WERI-Rb-1 (cell line): ENCODE data around the gene MOB2.

Experiments used
- DNase-seq: peaks from one replicate; pipeline ENCODE4 v3.0.0-alpha.2; 2020
- H3K27ac ChIP-seq: fragments of 250-450 bp; sonication (Bioruptor Pico); 2 replicates; pipeline ENCODE4 v1.5.1; 2020; ENCODE audit warnings: mild to moderate bottlenecking, moderate library complexity
- H3K27me3 ChIP-seq: fragments of 250-450 bp; sonication (Bioruptor Pico); 2 replicates; pipeline ENCODE4 v1.5.1; 2021; ENCODE audit warnings: mild to moderate bottlenecking, low read depth, moderate library complexity; ENCODE audit not compliant: insufficient read depth, severe bottlenecking
- H3K36me3 ChIP-seq: fragments of 250-450 bp; sonication (Bioruptor Pico); 2 replicates; pipeline ENCODE4 v1.5.1; 2020; ENCODE audit warnings: mild to moderate bottlenecking, moderate library complexity
- H3K4me3 ChIP-seq: 2 replicates; pipeline ENCODE4 v1.5.1; 2011; ENCODE audit warnings: low read depth, mild to moderate bottlenecking, control low read depth, low read length
- H3K9me3 ChIP-seq: fragments of 250-450 bp; sonication (Bioruptor Pico); 2 replicates; pipeline ENCODE4 v1.5.1; 2021; ENCODE audit warnings: mild to moderate bottlenecking, moderate library complexity; ENCODE audit not compliant: severe bottlenecking
- TF ChIP-seq, protein P1 (sequence below): IDR thresholded peaks from 2 replicates; pipeline ENCODE4 v1.5.1; 2011; ENCODE audit warnings: low read depth, mild to moderate bottlenecking, control low read depth, inconsistent platforms, low read length

MOB2 gene

DNA sequence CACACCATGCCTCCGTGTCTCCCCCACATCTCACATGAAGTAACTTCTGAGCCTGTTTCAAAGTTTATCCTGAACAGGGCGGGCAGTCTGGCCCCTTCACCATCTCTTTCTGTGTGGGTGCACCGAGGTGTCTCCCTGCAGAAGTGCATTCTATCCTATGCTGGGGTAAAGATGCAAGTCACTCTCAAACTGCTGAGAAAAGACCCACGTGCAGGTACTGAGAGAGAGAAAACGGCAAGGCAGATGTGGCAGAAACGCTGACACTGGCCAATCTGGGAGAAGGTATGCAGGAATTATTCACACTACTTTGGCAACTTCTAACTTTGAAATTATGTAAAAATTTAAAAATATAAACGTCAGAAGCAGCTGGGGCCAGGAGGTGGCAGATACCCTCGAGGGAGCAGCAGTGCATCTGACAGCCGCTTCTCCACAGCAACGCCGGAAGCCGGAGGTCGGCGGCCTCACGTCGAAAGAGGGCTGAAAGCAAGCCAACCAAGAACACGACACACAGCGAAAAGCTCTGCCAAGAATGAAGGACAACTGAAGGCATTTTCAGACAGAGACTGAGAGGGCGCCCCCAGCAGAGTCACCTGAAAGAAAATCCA is 34.2 kb upstream of the MOB2 start:
- H3K36me3 ChIP-seq, result no peaks in the 10 kb centered on the region
- no peak overlapping the region for H3K27ac ChIP-seq
- DNase-seq, result no peak
- TF ChIP-seq, protein P1, sequence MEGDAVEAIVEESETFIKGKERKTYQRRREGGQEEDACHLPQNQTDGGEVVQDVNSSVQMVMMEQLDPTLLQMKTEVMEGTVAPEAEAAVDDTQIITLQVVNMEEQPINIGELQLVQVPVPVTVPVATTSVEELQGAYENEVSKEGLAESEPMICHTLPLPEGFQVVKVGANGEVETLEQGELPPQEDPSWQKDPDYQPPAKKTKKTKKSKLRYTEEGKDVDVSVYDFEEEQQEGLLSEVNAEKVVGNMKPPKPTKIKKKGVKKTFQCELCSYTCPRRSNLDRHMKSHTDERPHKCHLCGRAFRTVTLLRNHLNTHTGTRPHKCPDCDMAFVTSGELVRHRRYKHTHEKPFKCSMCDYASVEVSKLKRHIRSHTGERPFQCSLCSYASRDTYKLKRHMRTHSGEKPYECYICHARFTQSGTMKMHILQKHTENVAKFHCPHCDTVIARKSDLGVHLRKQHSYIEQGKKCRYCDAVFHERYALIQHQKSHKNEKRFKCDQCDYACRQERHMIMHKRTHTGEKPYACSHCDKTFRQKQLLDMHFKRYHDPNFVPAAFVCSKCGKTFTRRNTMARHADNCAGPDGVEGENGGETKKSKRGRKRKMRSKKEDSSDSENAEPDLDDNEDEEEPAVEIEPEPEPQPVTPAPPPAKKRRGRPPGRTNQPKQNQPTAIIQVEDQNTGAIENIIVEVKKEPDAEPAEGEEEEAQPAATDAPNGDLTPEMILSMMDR, result no peak
- H3K27me3 ChIP-seq, result no peaks in the 10 kb centered on the region
- no peak overlapping the region for H3K4me3 ChIP-seq
- H3K9me3 ChIP-seq, result no peaks in the 10 kb centered on the region

DNA sequence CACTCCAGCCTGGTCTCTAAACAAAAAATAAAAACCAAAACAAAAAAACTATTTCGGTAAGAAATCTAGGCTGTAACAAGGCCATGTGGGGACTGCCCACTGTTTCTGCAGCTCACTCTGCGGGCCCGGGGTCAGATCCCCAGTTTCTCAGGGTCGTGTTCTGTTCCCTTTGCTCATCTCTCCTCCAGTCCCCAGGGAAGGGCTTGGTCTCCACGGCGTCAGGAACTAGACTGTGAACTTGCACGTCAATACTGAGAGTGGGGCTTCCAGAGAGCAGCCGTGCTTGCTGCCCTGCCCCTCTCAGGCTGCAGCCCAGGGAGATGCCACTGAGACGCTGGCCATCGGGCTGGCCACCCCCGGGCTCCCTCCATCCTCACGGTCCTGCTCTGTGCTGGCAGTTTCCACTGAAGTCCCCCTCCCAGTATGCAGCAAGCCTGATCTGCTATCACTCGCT is 33.7 kb upstream of the MOB2 start:
- Histone ChIP-seq H3K4me3 (no peak overlapping the region), H3K9me3 (no peaks in the 10 kb centered on the region), H3K36me3 (no peaks in the 10 kb centered on the region), H3K27me3 (no peaks in the 10 kb centered on the region), H3K27ac (no peak overlapping the region)
- DNase-seq, result no peak
- TF ChIP-seq, protein P1, result no peak

DNA sequence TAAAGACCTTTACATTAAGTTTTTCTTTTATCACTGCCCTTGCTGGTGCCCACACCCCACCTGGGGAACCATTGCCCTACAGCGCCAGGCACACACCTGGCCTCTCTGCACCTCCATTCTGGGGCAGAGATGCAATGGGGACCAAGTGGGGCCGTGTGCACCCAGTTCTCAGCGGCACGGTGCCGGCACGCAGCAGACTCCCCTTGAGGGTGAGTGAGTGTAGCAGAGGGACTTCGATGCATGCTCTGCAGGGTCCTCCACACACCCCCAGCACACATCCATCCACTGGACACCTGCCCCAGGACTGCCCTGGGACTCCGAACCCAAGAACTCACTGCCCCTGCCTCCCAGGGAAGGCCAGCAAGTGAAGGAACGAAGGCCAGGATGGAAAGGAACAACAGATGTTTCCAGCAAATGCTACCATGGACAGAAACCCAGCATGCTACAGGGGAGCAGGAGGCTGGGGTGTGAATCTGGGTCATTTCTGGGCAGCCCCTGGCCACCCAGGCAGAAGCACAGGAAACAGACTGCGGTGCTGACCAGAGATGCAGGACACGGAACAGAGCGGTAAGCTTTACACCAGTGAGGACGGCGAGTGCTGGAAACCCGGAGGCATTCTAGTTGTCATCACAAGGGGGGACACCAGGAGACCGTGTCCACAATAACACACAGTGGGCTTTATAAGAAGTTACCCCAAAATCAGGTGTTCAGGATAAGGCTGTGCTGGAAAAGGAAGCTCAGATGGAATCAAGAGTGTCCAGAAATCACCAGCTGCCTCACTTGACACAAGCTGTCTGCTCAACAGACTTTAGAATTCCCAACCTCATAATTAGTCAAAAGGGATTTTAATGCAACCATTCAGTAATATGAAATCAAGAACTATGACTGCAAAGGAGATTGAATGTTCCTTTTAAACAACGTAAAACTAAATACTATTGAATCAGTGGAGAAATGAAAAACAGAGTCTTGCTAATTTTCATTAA is 32.7 kb upstream of the MOB2 start:
- H3K27me3 ChIP-seq, result no peaks in the 10 kb centered on the region
- no peak overlapping the region for H3K27ac ChIP-seq
- DNase-seq, result no peak
- TF ChIP-seq, protein P1, result no peak
- H3K9me3 ChIP-seq, result no peaks in the 10 kb centered on the region
- H3K36me3 ChIP-seq, result no peaks in the 10 kb centered on the region
- no peak overlapping the region for H3K4me3 ChIP-seq

- no peak overlapping the region for H3K27ac ChIP-seq
- no peak for DNase-seq
- no peaks in the 10 kb centered on the region for H3K27me3 ChIP-seq
- TF ChIP-seq, protein P1, result no peak
- no peaks in the 10 kb centered on the region for H3K36me3 ChIP-seq
- H3K9me3 ChIP-seq, result no peaks in the 10 kb centered on the region
- H3K4me3 ChIP-seq, result no peak overlapping the region
Observed at GRCh38 chr11:1518301-1518700, 31.7 kb upstream of the MOB2 start.

GRCh38 chr11:1517117-1518005 is 30.8 kb upstream of the MOB2 start:
- Histone ChIP-seq H3K9me3 (no peaks in the 10 kb centered on the region), H3K4me3 (no peak overlapping the region), H3K27ac (no peak overlapping the region), H3K27me3 (no peaks in the 10 kb centered on the region), H3K36me3 (no peaks in the 10 kb centered on the region)
- TF ChIP-seq, protein P1, result no peak
- DNase-seq, result no peak
